Measurements from ENCODE around the gene STAP2. TPM values are rescaled to one million over a fixed set of nuclear protein-coding genes. Genes with fewer than 3 reads are reported as not detected.
A peak's percentile ranks its signal among the peaks of the same experiment; 100 is the strongest.

STAP2 gene
- total and polyA plus RNA-seq, 9 of the 15 experiments (the other 6 are each of a cell fraction or from before 2014, with no cell fraction given), result 1.2 to 9.8 (median 4.5) TPM

DNA sequence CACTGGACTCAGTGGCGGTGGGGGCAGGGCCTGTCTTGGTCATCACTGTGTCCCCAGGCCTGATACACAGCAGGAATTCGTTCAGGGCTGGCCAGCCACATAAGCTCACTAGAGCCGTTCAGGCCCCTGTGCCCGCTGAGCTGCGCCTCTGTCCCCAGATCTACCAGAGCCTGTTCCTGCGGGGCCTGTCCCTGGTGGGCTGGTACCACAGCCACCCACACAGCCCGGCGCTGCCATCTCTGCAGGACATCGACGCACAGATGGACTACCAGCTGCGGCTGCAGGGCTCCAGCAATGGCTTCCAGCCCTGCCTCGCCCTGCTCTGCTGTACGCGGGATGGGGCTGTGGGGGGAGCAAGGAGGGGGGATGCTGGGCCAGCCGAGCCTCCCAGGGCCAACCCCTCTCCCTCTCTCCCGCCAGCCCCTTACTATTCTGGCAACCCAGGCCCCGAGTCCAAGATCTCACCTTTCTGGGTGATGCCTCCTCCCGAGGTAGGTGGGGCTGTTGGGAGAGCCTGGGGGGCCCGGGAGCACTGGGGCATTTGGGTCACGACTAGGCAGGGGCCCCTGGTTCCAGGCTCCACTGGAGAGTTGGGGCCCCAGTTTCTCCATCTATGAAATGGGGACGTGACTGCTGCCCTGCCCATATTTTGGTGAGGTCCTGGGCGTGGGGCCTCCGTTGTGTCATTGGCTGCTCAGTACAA lies 18.6 kb upstream of the STAP2 start (continued):
- TF ChIP-seq ZNF384 (IDR thresholded peaks at IDR 0.05; ENCODE audit: low read depth, low read length) (no peak), POLR2G (IDR thresholded peaks at IDR 0.05; ENCODE audit: low read depth, low read length) (peak; percentile 78), CHCHD3 (CRISPR knock-in tag; IDR thresholded peaks at IDR 0.05) (no peak), ZFP36 (IDR thresholded peaks at IDR 0.05; ENCODE audit: low read depth, low read length, partially characterized antibody) (no peak), RBM22 (IDR thresholded peaks at IDR 0.05; ENCODE audit: low read depth, low read length, poor library complexity, severe bottlenecking) (peak; percentile 96), SRSF1 (IDR thresholded peaks at IDR 0.05; ENCODE audit: low read depth, low read length) (no peak), NR1H2 (CRISPR knock-in tag; IDR thresholded peaks at IDR 0.05) (no peak), YBX1 (IDR thresholded peaks at IDR 0.05) (no peak), PHF21A (IDR thresholded peaks at IDR 0.05; ENCODE audit: borderline replicate concordance, low read depth) (no peak), NBN (IDR thresholded peaks at IDR 0.05; ENCODE audit: low read depth) (no peak), SNRNP70 (optimal IDR thresholded peaks at IDR 0.05; ENCODE audit: low read depth, low read length) (no peak), SPI1 (IDR thresholded peaks at IDR 0.05; ENCODE audit: borderline replicate concordance, low read depth, low read length) (no peak)
- TF ChIP-seq, protein P1, sequence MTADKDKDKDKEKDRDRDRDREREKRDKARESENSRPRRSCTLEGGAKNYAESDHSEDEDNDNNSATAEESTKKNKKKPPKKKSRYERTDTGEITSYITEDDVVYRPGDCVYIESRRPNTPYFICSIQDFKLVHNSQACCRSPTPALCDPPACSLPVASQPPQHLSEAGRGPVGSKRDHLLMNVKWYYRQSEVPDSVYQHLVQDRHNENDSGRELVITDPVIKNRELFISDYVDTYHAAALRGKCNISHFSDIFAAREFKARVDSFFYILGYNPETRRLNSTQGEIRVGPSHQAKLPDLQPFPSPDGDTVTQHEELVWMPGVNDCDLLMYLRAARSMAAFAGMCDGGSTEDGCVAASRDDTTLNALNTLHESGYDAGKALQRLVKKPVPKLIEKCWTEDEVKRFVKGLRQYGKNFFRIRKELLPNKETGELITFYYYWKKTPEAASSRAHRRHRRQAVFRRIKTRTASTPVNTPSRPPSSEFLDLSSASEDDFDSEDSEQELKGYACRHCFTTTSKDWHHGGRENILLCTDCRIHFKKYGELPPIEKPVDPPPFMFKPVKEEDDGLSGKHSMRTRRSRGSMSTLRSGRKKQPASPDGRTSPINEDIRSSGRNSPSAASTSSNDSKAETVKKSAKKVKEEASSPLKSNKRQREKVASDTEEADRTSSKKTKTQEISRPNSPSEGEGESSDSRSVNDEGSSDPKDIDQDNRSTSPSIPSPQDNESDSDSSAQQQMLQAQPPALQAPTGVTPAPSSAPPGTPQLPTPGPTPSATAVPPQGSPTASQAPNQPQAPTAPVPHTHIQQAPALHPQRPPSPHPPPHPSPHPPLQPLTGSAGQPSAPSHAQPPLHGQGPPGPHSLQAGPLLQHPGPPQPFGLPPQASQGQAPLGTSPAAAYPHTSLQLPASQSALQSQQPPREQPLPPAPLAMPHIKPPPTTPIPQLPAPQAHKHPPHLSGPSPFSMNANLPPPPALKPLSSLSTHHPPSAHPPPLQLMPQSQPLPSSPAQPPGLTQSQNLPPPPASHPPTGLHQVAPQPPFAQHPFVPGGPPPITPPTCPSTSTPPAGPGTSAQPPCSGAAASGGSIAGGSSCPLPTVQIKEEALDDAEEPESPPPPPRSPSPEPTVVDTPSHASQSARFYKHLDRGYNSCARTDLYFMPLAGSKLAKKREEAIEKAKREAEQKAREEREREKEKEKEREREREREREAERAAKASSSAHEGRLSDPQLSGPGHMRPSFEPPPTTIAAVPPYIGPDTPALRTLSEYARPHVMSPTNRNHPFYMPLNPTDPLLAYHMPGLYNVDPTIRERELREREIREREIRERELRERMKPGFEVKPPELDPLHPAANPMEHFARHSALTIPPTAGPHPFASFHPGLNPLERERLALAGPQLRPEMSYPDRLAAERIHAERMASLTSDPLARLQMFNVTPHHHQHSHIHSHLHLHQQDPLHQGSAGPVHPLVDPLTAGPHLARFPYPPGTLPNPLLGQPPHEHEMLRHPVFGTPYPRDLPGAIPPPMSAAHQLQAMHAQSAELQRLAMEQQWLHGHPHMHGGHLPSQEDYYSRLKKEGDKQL (CRISPR knock-in tag; IDR thresholded peaks at IDR 0.05; ENCODE audit: borderline replicate concordance), result no peak
- TF ChIP-seq, protein P2, sequence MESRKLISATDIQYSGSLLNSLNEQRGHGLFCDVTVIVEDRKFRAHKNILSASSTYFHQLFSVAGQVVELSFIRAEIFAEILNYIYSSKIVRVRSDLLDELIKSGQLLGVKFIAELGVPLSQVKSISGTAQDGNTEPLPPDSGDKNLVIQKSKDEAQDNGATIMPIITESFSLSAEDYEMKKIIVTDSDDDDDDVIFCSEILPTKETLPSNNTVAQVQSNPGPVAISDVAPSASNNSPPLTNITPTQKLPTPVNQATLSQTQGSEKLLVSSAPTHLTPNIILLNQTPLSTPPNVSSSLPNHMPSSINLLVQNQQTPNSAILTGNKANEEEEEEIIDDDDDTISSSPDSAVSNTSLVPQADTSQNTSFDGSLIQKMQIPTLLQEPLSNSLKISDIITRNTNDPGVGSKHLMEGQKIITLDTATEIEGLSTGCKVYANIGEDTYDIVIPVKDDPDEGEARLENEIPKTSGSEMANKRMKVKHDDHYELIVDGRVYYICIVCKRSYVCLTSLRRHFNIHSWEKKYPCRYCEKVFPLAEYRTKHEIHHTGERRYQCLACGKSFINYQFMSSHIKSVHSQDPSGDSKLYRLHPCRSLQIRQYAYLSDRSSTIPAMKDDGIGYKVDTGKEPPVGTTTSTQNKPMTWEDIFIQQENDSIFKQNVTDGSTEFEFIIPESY (CRISPR knock-in tag; IDR thresholded peaks at IDR 0.05), result peak; percentile 74
- TF ChIP-seq, protein P3, sequence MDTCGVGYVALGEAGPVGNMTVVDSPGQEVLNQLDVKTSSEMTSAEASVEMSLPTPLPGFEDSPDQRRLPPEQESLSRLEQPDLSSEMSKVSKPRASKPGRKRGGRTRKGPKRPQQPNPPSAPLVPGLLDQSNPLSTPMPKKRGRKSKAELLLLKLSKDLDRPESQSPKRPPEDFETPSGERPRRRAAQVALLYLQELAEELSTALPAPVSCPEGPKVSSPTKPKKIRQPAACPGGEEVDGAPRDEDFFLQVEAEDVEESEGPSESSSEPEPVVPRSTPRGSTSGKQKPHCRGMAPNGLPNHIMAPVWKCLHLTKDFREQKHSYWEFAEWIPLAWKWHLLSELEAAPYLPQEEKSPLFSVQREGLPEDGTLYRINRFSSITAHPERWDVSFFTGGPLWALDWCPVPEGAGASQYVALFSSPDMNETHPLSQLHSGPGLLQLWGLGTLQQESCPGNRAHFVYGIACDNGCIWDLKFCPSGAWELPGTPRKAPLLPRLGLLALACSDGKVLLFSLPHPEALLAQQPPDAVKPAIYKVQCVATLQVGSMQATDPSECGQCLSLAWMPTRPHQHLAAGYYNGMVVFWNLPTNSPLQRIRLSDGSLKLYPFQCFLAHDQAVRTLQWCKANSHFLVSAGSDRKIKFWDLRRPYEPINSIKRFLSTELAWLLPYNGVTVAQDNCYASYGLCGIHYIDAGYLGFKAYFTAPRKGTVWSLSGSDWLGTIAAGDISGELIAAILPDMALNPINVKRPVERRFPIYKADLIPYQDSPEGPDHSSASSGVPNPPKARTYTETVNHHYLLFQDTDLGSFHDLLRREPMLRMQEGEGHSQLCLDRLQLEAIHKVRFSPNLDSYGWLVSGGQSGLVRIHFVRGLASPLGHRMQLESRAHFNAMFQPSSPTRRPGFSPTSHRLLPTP (IDR thresholded peaks at IDR 0.05; ENCODE audit: borderline replicate concordance, extremely low read depth, insufficient read length), result no peak
- TF ChIP-seq, protein P4, sequence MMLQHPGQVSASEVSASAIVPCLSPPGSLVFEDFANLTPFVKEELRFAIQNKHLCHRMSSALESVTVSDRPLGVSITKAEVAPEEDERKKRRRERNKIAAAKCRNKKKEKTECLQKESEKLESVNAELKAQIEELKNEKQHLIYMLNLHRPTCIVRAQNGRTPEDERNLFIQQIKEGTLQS (IDR thresholded peaks at IDR 0.05), result no peak
- TF ChIP-seq, protein P4 (CRISPR knock-in tag; conservative IDR thresholded peaks at IDR 0.05), result no peak
